ENCODE data around the gene RRM1.
"Not testable (repeated sequence)": the region's sequence is repeated elsewhere in the genome, so short reads cannot be mapped to it uniquely, and the experiment has no call there.

RRM1 gene

DNA sequence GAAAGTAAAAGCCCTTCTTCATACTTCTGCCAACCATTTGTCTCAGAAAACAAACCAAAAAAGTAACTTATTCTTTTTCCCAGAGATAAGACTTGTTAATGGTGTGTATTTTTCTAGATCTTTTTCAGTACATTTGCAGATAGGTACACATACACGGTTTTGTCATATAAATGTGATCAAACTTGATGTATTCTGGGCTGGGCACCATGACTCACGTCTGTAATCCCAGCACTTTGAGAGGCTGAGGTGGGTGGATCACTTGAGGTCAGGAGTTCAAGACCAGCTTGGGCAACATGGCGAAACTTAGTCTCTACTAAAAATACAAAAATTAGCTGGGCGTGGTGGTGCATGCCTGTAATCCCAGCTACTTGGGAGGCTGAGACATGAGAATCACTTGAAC, 35.6 kb downstream of the RRM1 start:
- 88% methylated on average over 3 of the region's 4 CpGs for WGBS
- not testable (repeated sequence) for H2AFZ ChIP-seq (ENCODE audit: low read depth, low read length)

GRCh38 chr11:4134806-4135205, 40.2 kb downstream of the RRM1 start:
- no peak overlapping the region for H3K4me3 ChIP-seq (ENCODE audit: insufficient read depth in 1 of 2, low read depth in 1 of 2, low read length in 2 of 2)
- no peaks in the 10 kb centered on the region for H3K4me1 ChIP-seq (ENCODE audit: control insufficient read depth, insufficient read depth, low read depth, low read length)
- no peak overlapping the region for H2BK15ac ChIP-seq (ENCODE audit: low read depth, poor library complexity, severe bottlenecking)
- H3K36me3 ChIP-seq (ENCODE audit: control insufficient read depth in 1 of 2, insufficient read depth in 2 of 2, low read depth in 1 of 2, low read length in 2 of 2), result peaks cover 3 to 67% of the 10 kb centered on the region in 2 experiments
- no peak overlapping the region for H2AK5ac ChIP-seq (ENCODE audit: low read length, severe bottlenecking)
- no peak overlapping the region for H4K91ac ChIP-seq (ENCODE audit: low read length)
- peak overlapping the region; percentile 22 for H3K27ac ChIP-seq (ENCODE audit: low read length, poor library complexity, severe bottlenecking)
- H3K9ac ChIP-seq (ENCODE audit: low read length), result no peak overlapping the region
- no peak overlapping the region for H3K4ac ChIP-seq (ENCODE audit: low read depth in 1 of 2, low read length in 2 of 2)
- H3K23ac ChIP-seq (ENCODE audit: low read length in 2 of 2), result no peak overlapping the region
- H3K18ac ChIP-seq (ENCODE audit: low read depth in 1 of 2, low read length in 2 of 2), result no peak overlapping the region
- H4K8ac ChIP-seq (ENCODE audit: low read length), result no peak overlapping the region
- H2BK5ac ChIP-seq (ENCODE audit: low read depth, low read length, poor library complexity, severe bottlenecking), result no peak overlapping the region
- DNase-seq, result peak; percentile 39
- peaks cover 1% of the 10 kb centered on the region for H3K79me1 ChIP-seq (replicated peaks; ENCODE audit: low read length, poor library complexity, severe bottlenecking)
- no peak overlapping the region for H2BK120ac ChIP-seq (ENCODE audit: low read depth, low read length)
- no peak overlapping the region for H2AFZ ChIP-seq (ENCODE audit: low read depth, low read length)
- no peaks in the 10 kb centered on the region for H3K27me3 ChIP-seq (ENCODE audit: control insufficient read depth in 1 of 2, insufficient read depth in 1 of 2, low read length in 2 of 2)
- no peak overlapping the region for H3K14ac ChIP-seq (ENCODE audit: low read length in 2 of 2)
- H3K9me3 ChIP-seq (ENCODE audit: control insufficient read depth, low read length), result peaks cover 17% of the 10 kb centered on the region
- no peak overlapping the region for H3K4me2 ChIP-seq (ENCODE audit: low read length, poor library complexity, severe bottlenecking)
- no peak overlapping the region for H2BK12ac ChIP-seq (ENCODE audit: low read length in 2 of 2)

More for the DNA sequence above, 35.6 kb downstream of the RRM1 start:
- not testable (repeated sequence) for H3K27ac ChIP-seq (ENCODE audit: low read length, poor library complexity, severe bottlenecking); H3K18ac ChIP-seq (ENCODE audit: low read depth in 1 of 2, low read length in 2 of 2); H3K9ac ChIP-seq (ENCODE audit: low read length); H3K23ac ChIP-seq (ENCODE audit: low read length in 2 of 2); H2BK15ac ChIP-seq (ENCODE audit: low read depth, poor library complexity, severe bottlenecking); H2AK5ac ChIP-seq (ENCODE audit: low read length, severe bottlenecking); H3K79me1 ChIP-seq (replicated peaks; ENCODE audit: low read length, poor library complexity, severe bottlenecking); H3K4me3 ChIP-seq (ENCODE audit: insufficient read depth in 1 of 2, low read depth in 1 of 2, low read length in 2 of 2); H2BK120ac ChIP-seq (ENCODE audit: low read depth, low read length); H4K91ac ChIP-seq (ENCODE audit: low read length); H3K14ac ChIP-seq (ENCODE audit: low read length in 2 of 2); H4K8ac ChIP-seq (ENCODE audit: low read length); H2BK12ac ChIP-seq (ENCODE audit: low read length in 2 of 2); H3K4me2 ChIP-seq (ENCODE audit: low read length, poor library complexity, severe bottlenecking); H3K4me1 ChIP-seq (ENCODE audit: control insufficient read depth, insufficient read depth, low read depth, low read length); H3K9me3 ChIP-seq (ENCODE audit: control insufficient read depth, low read length); H2BK5ac ChIP-seq (ENCODE audit: low read depth, low read length, poor library complexity, severe bottlenecking); DNase-seq; H3K27me3 ChIP-seq (ENCODE audit: control insufficient read depth in 1 of 2, insufficient read depth in 1 of 2, low read length in 2 of 2); H3K4ac ChIP-seq (ENCODE audit: low read depth in 1 of 2, low read length in 2 of 2)
- H3K36me3 ChIP-seq (ENCODE audit: control insufficient read depth in 1 of 2, insufficient read depth in 2 of 2, low read depth in 1 of 2, low read length in 2 of 2), result peaks cover 0 to 80% of the 10 kb centered on the region in 2 experiments

DNA sequence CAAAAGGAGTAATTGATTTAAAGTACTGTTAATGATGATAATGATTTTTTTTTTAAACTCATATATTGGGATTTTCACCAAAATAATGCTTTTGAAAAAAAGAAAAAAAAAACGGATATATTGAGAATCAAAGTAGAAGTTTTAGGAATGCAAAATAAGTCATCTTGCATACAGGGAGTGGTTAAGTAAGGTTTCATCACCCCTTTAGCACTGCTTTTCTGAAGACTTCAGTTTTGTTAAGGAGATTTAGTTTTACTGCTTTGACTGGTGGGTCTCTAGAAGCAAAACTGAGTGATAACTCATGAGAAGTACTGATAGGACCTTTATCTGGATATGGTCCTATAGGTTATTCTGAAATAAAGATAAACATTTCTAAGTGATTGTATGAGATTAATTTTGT, 43.9 kb downstream of the RRM1 start:
- H3K9me3 ChIP-seq (ENCODE audit: control insufficient read depth, low read length), result peaks cover 38% of the 10 kb centered on the region
- no peak overlapping the region for H2BK12ac ChIP-seq (ENCODE audit: low read length in 2 of 2)
- H3K79me1 ChIP-seq (replicated peaks; ENCODE audit: low read length, poor library complexity, severe bottlenecking), result peaks cover 2% of the 10 kb centered on the region
- no peak overlapping the region for H2AFZ ChIP-seq (ENCODE audit: low read depth, low read length)
- no peak overlapping the region for H3K9ac ChIP-seq (ENCODE audit: low read length)
- H4K8ac ChIP-seq (ENCODE audit: low read length), result no peak overlapping the region
- H2BK15ac ChIP-seq (ENCODE audit: low read depth, poor library complexity, severe bottlenecking), result no peak overlapping the region
- H4K91ac ChIP-seq (ENCODE audit: low read length), result no peak overlapping the region
- H3K23ac ChIP-seq (ENCODE audit: low read length in 2 of 2), result no peak overlapping the region
- no peak overlapping the region for H2BK120ac ChIP-seq (ENCODE audit: low read depth, low read length)
- no peak overlapping the region for H3K18ac ChIP-seq (ENCODE audit: low read depth in 1 of 2, low read length in 2 of 2)
- no peak for DNase-seq
- H3K14ac ChIP-seq (ENCODE audit: low read length in 2 of 2), result no peak overlapping the region
- 98% methylated on average over 1 of the region's 1 CpG for WGBS
- no peak overlapping the region for H3K4me2 ChIP-seq (ENCODE audit: low read length, poor library complexity, severe bottlenecking)
- no peak overlapping the region for H3K27ac ChIP-seq (ENCODE audit: low read length, poor library complexity, severe bottlenecking)
- H3K4me3 ChIP-seq (ENCODE audit: insufficient read depth in 1 of 2, low read depth in 1 of 2, low read length in 2 of 2), result no peak overlapping the region
- H2BK5ac ChIP-seq (ENCODE audit: low read depth, low read length, poor library complexity, severe bottlenecking), result no peak overlapping the region
- H3K4me1 ChIP-seq (ENCODE audit: control insufficient read depth, insufficient read depth, low read depth, low read length), result no peaks in the 10 kb centered on the region
- peaks cover 6 to 69% of the 10 kb centered on the region in 2 experiments for H3K36me3 ChIP-seq (ENCODE audit: control insufficient read depth in 1 of 2, insufficient read depth in 2 of 2, low read depth in 1 of 2, low read length in 2 of 2)
- H2AK5ac ChIP-seq (ENCODE audit: low read length, severe bottlenecking), result no peak overlapping the region
- no peak overlapping the region for H3K4ac ChIP-seq (ENCODE audit: low read depth in 1 of 2, low read length in 2 of 2)
- no peaks in the 10 kb centered on the region for H3K27me3 ChIP-seq (ENCODE audit: control insufficient read depth in 1 of 2, insufficient read depth in 1 of 2, low read length in 2 of 2)

DNA sequence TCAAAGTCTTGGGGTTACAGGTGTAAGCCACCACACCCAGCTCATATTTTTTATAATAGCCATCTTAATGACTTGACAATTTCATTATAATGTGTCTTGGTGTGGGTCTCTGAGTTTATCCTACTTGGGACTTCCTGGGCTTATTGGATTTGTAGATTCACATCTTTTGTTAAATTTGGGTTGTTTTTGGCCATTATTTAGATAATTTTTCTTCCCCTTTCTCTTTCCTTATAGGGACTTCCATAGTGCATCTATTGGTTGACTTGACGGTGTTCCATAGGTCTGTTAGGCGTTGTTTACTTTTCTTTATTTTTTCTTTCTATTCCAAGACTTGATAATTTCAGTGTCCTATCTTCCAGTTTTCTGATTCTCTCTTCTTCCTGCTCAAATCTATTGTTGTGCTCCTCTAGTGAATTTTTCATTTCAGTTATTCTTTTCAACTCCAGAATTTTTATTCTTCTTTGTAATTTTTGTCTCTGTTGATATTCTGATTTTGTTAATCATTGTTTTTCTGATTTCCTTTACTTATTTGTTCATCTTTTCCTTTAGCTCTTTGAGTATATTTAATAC, 45.6 kb downstream of the RRM1 start:
- WGBS, result 100% methylated on average over 2 of the region's 2 CpGs
- Histone ChIP-seq H3K4me1 (ENCODE audit: control insufficient read depth, insufficient read depth, low read depth, low read length) (no peaks in the 10 kb centered on the region), H2BK15ac (ENCODE audit: low read depth, poor library complexity, severe bottlenecking) (no peak overlapping the region), H3K36me3 (ENCODE audit: control insufficient read depth in 1 of 2, insufficient read depth in 2 of 2, low read depth in 1 of 2, low read length in 2 of 2) (peaks cover 6 to 57% of the 10 kb centered on the region in 2 experiments), H3K23ac (ENCODE audit: low read length in 2 of 2) (no peak overlapping the region), H4K8ac (ENCODE audit: low read length) (no peak overlapping the region), H2AFZ (ENCODE audit: low read depth, low read length) (no peak overlapping the region), H3K27ac (ENCODE audit: low read length, poor library complexity, severe bottlenecking) (no peak overlapping the region), H3K18ac (ENCODE audit: low read depth in 1 of 2, low read length in 2 of 2) (no peak overlapping the region), H3K79me1 (replicated peaks; ENCODE audit: low read length, poor library complexity, severe bottlenecking) (peaks cover 2% of the 10 kb centered on the region), H2BK12ac (ENCODE audit: low read length in 2 of 2) (no peak overlapping the region), H3K9me3 (ENCODE audit: control insufficient read depth, low read length) (peaks cover 38% of the 10 kb centered on the region), H4K91ac (ENCODE audit: low read length) (no peak overlapping the region), H3K9ac (ENCODE audit: low read length) (no peak overlapping the region), H3K27me3 (ENCODE audit: control insufficient read depth in 1 of 2, insufficient read depth in 1 of 2, low read length in 2 of 2) (no peaks in the 10 kb centered on the region), H3K4ac (ENCODE audit: low read depth in 1 of 2, low read length in 2 of 2) (no peak overlapping the region), H3K4me3 (ENCODE audit: insufficient read depth in 1 of 2, low read depth in 1 of 2, low read length in 2 of 2) (no peak overlapping the region), H3K14ac (ENCODE audit: low read length in 2 of 2) (no peak overlapping the region), H3K4me2 (ENCODE audit: low read length, poor library complexity, severe bottlenecking) (no peak overlapping the region), H2AK5ac (ENCODE audit: low read length, severe bottlenecking) (no peak overlapping the region), H2BK120ac (ENCODE audit: low read depth, low read length) (no peak overlapping the region), H2BK5ac (ENCODE audit: low read depth, low read length, poor library complexity, severe bottlenecking) (no peak overlapping the region)
- no peak for DNase-seq
